GM19324 (cell line): ENCODE results near the gene FDXR.

Experiments
- ATAC-seq: cut with Tn5 transposase; IDR thresholded peaks from one replicate; pipeline ENCODE4 v1.9.1; 2021; ENCODE audit warnings: mild to moderate bottlenecking, moderate library complexity; ENCODE audit not compliant: unreplicated experiment, low FRiP score

Gene FDXR

GRCh38 chr17:74860229-74860871 is 12.4 kb downstream of the FDXR start:
- no peak for ATAC-seq

- ATAC-seq: no peak
Measured at GRCh38 chr17:74859459-74860228, 13.2 kb downstream of the FDXR start, which contains the start of gene GRIN2C. TSS of gene GRIN2C (minus strand) at chr17:74859885. CDS start at chr17:74855092, 4,793 bp downstream.

- no peak for ATAC-seq
Measured at GRCh38 chr17:74858672-74859458, 13.9 kb downstream of the FDXR start.

- no peak for ATAC-seq
Measured at GRCh38 chr17:74857191-74857590, 15.6 kb downstream of the FDXR start.

GRCh38 chr17:74856112-74856511 is 16.7 kb downstream of the FDXR start:
- no peak for ATAC-seq

GRCh38 chr17:74855323-74855722 is 17.5 kb downstream of the FDXR start:
- no peak for ATAC-seq

- ATAC-seq: no peak
Measured at GRCh38 chr17:74854792-74855191, 18.0 kb downstream of the FDXR start.

- no peak for ATAC-seq
Measured at GRCh38 chr17:74853669-74854068, 19.1 kb downstream of the FDXR start.

- ATAC-seq: no peak
Measured at GRCh38 chr17:74853048-74853397, 19.8 kb downstream of the FDXR start.

- no peak for ATAC-seq
Measured at GRCh38 chr17:74852237-74853047, 20.4 kb downstream of the FDXR start.

GRCh38 chr17:74851612-74852236 is 21.1 kb downstream of the FDXR start:
- no peak for ATAC-seq

- ATAC-seq: no peak
Measured at GRCh38 chr17:74850914-74851313, 21.9 kb downstream of the FDXR start.

GRCh38 chr17:74850310-74850709 is 22.5 kb downstream of the FDXR start:
- no peak for ATAC-seq

GRCh38 chr17:74848656-74849399 is 24.0 kb downstream of the FDXR start:
- no peak for ATAC-seq

GRCh38 chr17:74846621-74847020 is 26.2 kb downstream of the FDXR start:
- no peak for ATAC-seq

- ATAC-seq: no peak
Measured at GRCh38 chr17:74843352-74843627, 29.5 kb downstream of the FDXR start.

- no peak for ATAC-seq
Measured at GRCh38 chr17:74842599-74843351, 30.0 kb downstream of the FDXR start.

GRCh38 chr17:74842146-74842598 is 30.6 kb downstream of the FDXR start:
- ATAC-seq: no peak
